Measurements from ENCODE around the gene ACOT12.
"Not testable (repeated sequence)": the region's sequence is repeated elsewhere in the genome, so short reads cannot be mapped to it uniquely, and the experiment has no call there.

The ACOT12 gene

DNA sequence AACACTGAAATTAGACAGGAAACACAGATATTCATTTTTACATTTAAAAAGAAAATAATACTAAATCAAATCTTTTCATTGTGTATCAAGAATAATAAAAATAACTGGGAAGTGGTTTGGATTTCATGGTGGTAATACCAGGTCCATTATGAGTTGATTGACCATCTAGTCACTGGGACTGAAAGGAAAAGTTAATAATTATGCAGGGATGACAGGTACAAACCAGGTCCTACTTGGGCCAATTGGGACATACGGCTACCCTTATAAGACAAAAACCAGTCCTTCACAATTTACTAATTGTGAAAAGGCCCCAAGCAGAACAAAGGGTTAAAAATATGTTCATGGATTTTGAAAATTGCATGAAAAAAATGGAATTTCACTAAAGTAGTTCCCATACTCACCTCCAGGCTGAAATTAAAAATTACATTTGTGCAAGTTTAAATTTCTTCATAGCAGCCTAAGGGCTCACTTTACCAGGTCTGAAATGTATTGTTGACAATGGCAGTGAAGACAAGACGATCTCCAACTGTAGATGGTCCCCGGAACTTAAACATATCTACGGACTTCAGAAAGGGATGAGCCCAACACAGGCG is 48.4 kb downstream of the ACOT12 start:
- ChIA-PET CTCF (interaction anchor here (1.1 kb wide), 1 partner anchor 42 kb away, joined by 3 read pairs; no protein-coding TSS in a partner anchor), POLR2A (no interaction called here)
- H3K4me3 ChIP-seq (ENCODE audit: low read depth, low read length), result no peak overlapping the region
- DNase-seq (ENCODE audit: low read depth, low spot score), result no peak
- TF ChIP-seq, protein P1, sequence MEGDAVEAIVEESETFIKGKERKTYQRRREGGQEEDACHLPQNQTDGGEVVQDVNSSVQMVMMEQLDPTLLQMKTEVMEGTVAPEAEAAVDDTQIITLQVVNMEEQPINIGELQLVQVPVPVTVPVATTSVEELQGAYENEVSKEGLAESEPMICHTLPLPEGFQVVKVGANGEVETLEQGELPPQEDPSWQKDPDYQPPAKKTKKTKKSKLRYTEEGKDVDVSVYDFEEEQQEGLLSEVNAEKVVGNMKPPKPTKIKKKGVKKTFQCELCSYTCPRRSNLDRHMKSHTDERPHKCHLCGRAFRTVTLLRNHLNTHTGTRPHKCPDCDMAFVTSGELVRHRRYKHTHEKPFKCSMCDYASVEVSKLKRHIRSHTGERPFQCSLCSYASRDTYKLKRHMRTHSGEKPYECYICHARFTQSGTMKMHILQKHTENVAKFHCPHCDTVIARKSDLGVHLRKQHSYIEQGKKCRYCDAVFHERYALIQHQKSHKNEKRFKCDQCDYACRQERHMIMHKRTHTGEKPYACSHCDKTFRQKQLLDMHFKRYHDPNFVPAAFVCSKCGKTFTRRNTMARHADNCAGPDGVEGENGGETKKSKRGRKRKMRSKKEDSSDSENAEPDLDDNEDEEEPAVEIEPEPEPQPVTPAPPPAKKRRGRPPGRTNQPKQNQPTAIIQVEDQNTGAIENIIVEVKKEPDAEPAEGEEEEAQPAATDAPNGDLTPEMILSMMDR (IDR thresholded peaks at IDR 0.05; ENCODE audit: insufficient read depth, low read length, missing control alignments), result no peak

- TF ChIP-seq, protein P1 (IDR thresholded peaks at IDR 0.05; ENCODE audit: insufficient read depth, low read length, missing control alignments), result no peak
- DNase-seq (ENCODE audit: low read depth, low spot score), result no peak
- H3K4me3 ChIP-seq (ENCODE audit: low read depth, low read length), result no peak overlapping the region
- ChIA-PET POLR2A (no interaction called here), CTCF (no interaction called here)
Measured at GRCh38 chr5:81344736-81345135, 49.2 kb downstream of the ACOT12 start.

DNA sequence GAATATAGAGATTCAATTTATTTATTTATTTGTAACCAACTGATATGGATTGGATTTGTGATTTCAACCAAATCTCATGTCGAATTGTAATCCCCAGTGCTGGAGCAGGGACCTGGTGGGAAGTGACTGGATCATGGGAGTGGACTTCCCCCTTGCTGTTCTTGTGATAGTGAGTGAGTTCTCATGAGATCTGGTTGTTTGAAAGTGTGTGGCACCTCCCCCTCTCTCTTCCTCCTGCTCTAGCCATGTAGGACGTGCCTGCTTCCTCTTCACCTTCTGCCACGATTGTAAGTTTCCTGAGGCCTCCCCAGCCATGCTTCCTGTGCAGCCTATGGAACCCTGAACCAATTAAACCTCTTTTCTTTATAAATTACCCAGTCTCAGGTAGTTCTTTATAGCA is 55.7 kb downstream of the ACOT12 start:
- CTCF ChIA-PET; H3K4me3 ChIP-seq (ENCODE audit: low read depth, low read length); DNase-seq (ENCODE audit: low read depth, low spot score); POLR2A ChIA-PET: not testable (repeated sequence)

- TF ChIP-seq, protein P1 (IDR thresholded peaks at IDR 0.05; ENCODE audit: insufficient read depth, low read length, missing control alignments), result no peak
- DNase-seq (ENCODE audit: low read depth, low spot score), result no peak
- no peak overlapping the region for H3K4me3 ChIP-seq (ENCODE audit: low read depth, low read length)
- ChIA-PET CTCF (no interaction called here), POLR2A (no interaction called here)
Measured at GRCh38 chr5:81337803-81338202, 56.1 kb downstream of the ACOT12 start.

GRCh38 chr5:81336556-81336955 is 57.4 kb downstream of the ACOT12 start:
- CTCF ChIA-PET, result interaction anchor here (0.7 kb wide), 1 partner anchor 37 kb away, joined by 3 read pairs; no protein-coding TSS in a partner anchor
- no peak overlapping the region for H3K4me3 ChIP-seq (ENCODE audit: low read depth, low read length)
- TF ChIP-seq, protein P1 (IDR thresholded peaks at IDR 0.05; ENCODE audit: insufficient read depth, low read length, missing control alignments), result no peak
- DNase-seq (ENCODE audit: low read depth, low spot score), result no peak
- POLR2A ChIA-PET, result no interaction called here

DNA sequence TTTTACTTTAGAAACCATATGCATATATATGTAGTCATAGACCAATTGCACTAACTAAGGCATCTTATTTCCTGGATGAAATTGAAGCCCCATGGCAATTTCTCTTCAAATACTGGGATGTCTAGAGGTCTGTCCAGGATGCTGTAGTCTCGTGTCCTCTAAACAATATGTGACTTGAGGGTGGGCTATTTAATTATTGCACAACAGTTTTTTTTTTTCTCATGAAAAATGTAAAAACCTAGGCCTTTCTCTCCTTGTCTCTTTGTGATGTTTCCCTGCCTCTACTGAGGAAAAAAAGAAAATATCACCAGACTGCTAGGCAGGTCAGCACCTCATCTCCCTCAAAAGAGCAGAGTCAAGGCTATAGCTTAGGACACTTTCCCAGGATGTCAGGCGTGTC is 58.0 kb downstream of the ACOT12 start:
- H3K4me3 ChIP-seq (ENCODE audit: low read depth, low read length), result no peak overlapping the region
- TF ChIP-seq, protein P1 (IDR thresholded peaks at IDR 0.05; ENCODE audit: insufficient read depth, low read length, missing control alignments), result no peak
- ChIA-PET POLR2A (no interaction called here), CTCF (interaction anchor here (0.7 kb wide), 1 partner anchor 37 kb away, joined by 3 read pairs; no protein-coding TSS in a partner anchor)
- DNase-seq (ENCODE audit: low read depth, low spot score), result no peak
